HG03457 (cell line): ENCODE measurements around the gene BNIP2.
"Not testable (repeated sequence)": the region's sequence is repeated elsewhere in the genome, so short reads cannot be mapped to it uniquely, and the experiment has no call there.

Source experiments
- ATAC-seq: cut with Tn5 transposase; IDR thresholded peaks from one replicate; pipeline ENCODE4 v1.9.1; 2021; ENCODE audit warnings: moderate number of reproducible peaks; ENCODE audit not compliant: unreplicated experiment

The BNIP2 gene

GRCh38 chr15:59688782-59689625, at the start of gene BNIP2:
TSS of gene BNIP2 (minus strand) at chr15:59689320. CDS start at chr15:59682457, 6,863 bp downstream.
- ATAC-seq: peak; percentile 75

GRCh38 chr15:59738676-59739075, 49.6 kb upstream of the BNIP2 start:
- no peak for ATAC-seq

GRCh38 chr15:59736181-59736580, 47.1 kb upstream of the BNIP2 start:
- no peak for ATAC-seq

GRCh38 chr15:59725151-59725486, 36.0 kb upstream of the BNIP2 start:
- no peak for ATAC-seq

- no peak for ATAC-seq
Observed at GRCh38 chr15:59723687-59724346, 34.7 kb upstream of the BNIP2 start.

GRCh38 chr15:59722476-59722875, 33.4 kb upstream of the BNIP2 start:
- no peak for ATAC-seq

GRCh38 chr15:59722037-59722436, 32.9 kb upstream of the BNIP2 start:
- no peak for ATAC-seq

- ATAC-seq: no peak
Observed at GRCh38 chr15:59721411-59721810, 32.3 kb upstream of the BNIP2 start.

- no peak for ATAC-seq
Observed at GRCh38 chr15:59713177-59713576, 24.1 kb upstream of the BNIP2 start.

GRCh38 chr15:59711451-59712243, 22.5 kb upstream of the BNIP2 start:
- no peak for ATAC-seq

GRCh38 chr15:59707619-59708018, 18.5 kb upstream of the BNIP2 start:
- ATAC-seq: no peak

GRCh38 chr15:59703979-59704796, 15.1 kb upstream of the BNIP2 start:
- no peak for ATAC-seq

- no peak for ATAC-seq
Observed at GRCh38 chr15:59702351-59702750, 13.2 kb upstream of the BNIP2 start.

- ATAC-seq: no peak
Observed at GRCh38 chr15:59701880-59702279, 12.8 kb upstream of the BNIP2 start.

GRCh38 chr15:59699810-59700431, 10.8 kb upstream of the BNIP2 start:
- no peak for ATAC-seq

- not testable (repeated sequence) for ATAC-seq
Observed at GRCh38 chr15:59698065-59698464, 8.9 kb upstream of the BNIP2 start.

GRCh38 chr15:59696332-59696731, 7.2 kb upstream of the BNIP2 start:
- ATAC-seq: no peak

- no peak for ATAC-seq
Observed at GRCh38 chr15:59694779-59695178, 5.7 kb upstream of the BNIP2 start.

- ATAC-seq: no peak
Observed at GRCh38 chr15:59691194-59691805, 2.2 kb upstream of the BNIP2 start.
